Common myeloid progenitor, CD34-positive (primary cell): ENCODE measurements around the gene RNF214.

ENCODE experiments used
- CTCF ChIA-PET: fragments of 350-600 bp; sonication (Branson Sonifier 250); formaldehyde crosslinking; loops from one replicate; lab custom pipeline; 2021; ENCODE audit warnings: antibody characterized with exemption; lab: Charles Lee
- POLR2A ChIA-PET: fragments of 350-600 bp; sonication (Branson Sonifier 250); formaldehyde crosslinking; loops from one replicate; lab custom pipeline; 2021; ENCODE audit warnings: antibody characterized with exemption; lab: Charles Lee
- DNase-seq, 3 donors: peaks; one replicate each; pipeline versions ENCODE4 v3.0.0 to v3.0.0-alpha.2; 2013
- H3K27ac ChIP-seq, 2 experiments: 1 replicate in 1 of 2; 2 replicates in 1 of 2; pipeline ENCODE4 v1.7.0; 2013; ENCODE audit warnings: inconsistent platforms in 2 of 2, low read length in 2 of 2, mild to moderate bottlenecking in 2 of 2, low read depth in 1 of 2, moderate library complexity in 1 of 2; ENCODE audit not compliant: severe bottlenecking in 2 of 2, insufficient read depth in 1 of 2, poor library complexity in 1 of 2
- H3K27me3 ChIP-seq, 5 experiments: replicated peaks in 2 of 5; 1 replicate in 3 of 5; 2 replicates in 2 of 5; pipeline versions ENCODE4 v1.6.1 to v1.7.0; 2013; ENCODE audit warnings: low read length in 4 of 5, mild to moderate bottlenecking in 2 of 5, moderate library complexity in 2 of 5, inconsistent platforms in 1 of 5; ENCODE audit not compliant: insufficient read depth in 5 of 5, control insufficient read depth in 4 of 5
- H3K36me3 ChIP-seq, 4 experiments: 1 replicate in 2 of 4; 2 replicates in 2 of 4; pipeline versions ENCODE4 v1.6.1 to v1.7.0; 2013; ENCODE audit warnings: low read length in 3 of 4, control low read depth in 1 of 4, mild to moderate bottlenecking in 1 of 4; ENCODE audit not compliant: control insufficient read depth in 4 of 4, insufficient read depth in 4 of 4
- H3K4me1 ChIP-seq, 4 experiments: 1 replicate in 3 of 4; 2 replicates in 1 of 4; pipeline versions ENCODE4 v1.6.1 to v1.7.1; 2013; ENCODE audit warnings: low read length in 3 of 4, mild to moderate bottlenecking in 3 of 4, control low read depth in 1 of 4, inconsistent platforms in 1 of 4, moderate library complexity in 1 of 4; ENCODE audit not compliant: control insufficient read depth in 4 of 4, insufficient read depth in 4 of 4; ENCODE audit errors: control extremely low read depth in 1 of 4
- H3K4me3 ChIP-seq, 7 experiments: 1 replicate in 4 of 7; 2 replicates in 3 of 7; pipeline versions ENCODE4 v1.5.1 to v1.7.0; 2013; ENCODE audit warnings: mild to moderate bottlenecking in 7 of 7, low read length in 6 of 7, moderate library complexity in 6 of 7, inconsistent platforms in 2 of 7, low read depth in 2 of 7, control low read depth in 1 of 7; ENCODE audit not compliant: insufficient read depth in 4 of 7, control insufficient read depth in 1 of 7; ENCODE audit errors: extremely low read depth in 1 of 7
- H3K9me3 ChIP-seq, 5 experiments: 1 replicate in 4 of 5; 2 replicates in 1 of 5; pipeline versions ENCODE4 v1.6.1 to v1.7.1; 2013; ENCODE audit warnings: low read length in 4 of 5, mild to moderate bottlenecking in 2 of 5, inconsistent platforms in 1 of 5, low read depth in 1 of 5, moderate library complexity in 1 of 5; ENCODE audit not compliant: control insufficient read depth in 4 of 5, insufficient read depth in 2 of 5; ENCODE audit errors: control extremely low read depth in 1 of 5
- WGBS: methylation state at CpG from one replicate; pipeline ENCODE4 v1.1.5; 2013; ENCODE audit not compliant: insufficient coverage; 5-methylcytosine and 5-hydroxymethylcytosine counted together

The RNF214 gene

DNA sequence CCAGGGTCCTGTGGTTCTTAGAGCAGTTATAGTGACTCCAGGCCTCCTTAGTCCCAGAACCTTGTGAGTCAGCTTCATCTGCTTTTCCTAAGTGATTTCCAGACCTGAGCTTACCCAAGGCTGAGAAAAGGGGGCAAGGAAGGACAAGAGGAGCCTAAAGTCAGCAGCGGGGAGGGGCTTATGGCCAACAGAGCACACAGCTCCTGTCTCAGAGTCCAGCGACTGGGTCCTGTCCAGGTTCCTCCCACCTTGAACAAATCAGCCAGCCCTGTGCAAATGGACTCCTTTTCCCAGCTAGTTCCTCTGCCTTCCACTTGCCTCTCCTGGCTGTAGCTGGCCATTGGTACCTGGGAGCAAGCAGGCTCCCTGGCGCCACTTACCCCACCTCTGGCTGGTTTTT, 72.7 kb downstream of the RNF214 start:
- POLR2A ChIA-PET = no interaction called here
- Histone ChIP-seq H3K27me3 (no peaks in the 10 kb centered on the region), H3K27ac (no peak overlapping the region), H3K4me1 (no peaks in the 10 kb centered on the region), H3K9me3 (no peaks in the 10 kb centered on the region), H3K36me3 (peaks cover 0 to 3% (median 0%) of the 10 kb centered on the region in 4 experiments), H3K4me3 (no peak overlapping the region)
- no peak for DNase-seq
- WGBS = 93% methylated on average over 2 of the region's 3 CpGs
- CTCF ChIA-PET = no interaction called here

DNA sequence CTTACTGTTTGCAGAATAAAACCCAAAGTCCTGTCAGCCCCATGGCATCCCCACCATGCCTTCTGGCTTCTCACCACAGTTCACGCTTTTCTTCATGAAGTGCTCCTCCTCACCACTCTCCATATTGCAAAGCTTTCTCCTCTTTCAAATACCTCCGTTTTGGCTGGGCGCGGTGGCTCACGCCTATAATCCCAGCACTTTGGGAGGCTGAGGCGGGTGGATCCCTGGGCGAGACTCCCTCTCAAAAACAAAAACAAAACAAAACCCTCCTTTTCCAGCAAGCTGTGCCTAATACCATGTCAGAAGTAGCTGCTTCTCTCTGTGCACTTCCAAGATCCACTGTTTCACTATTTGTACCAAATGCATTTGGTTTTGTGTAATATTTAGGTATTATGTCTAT, 76.8 kb downstream of the RNF214 start:
- H3K36me3 ChIP-seq = peaks cover 0 to 3% (median 0%) of the 10 kb centered on the region in 4 experiments
- peaks cover 0 to 16% (median 1%) of the 10 kb centered on the region in 4 experiments for H3K4me1 ChIP-seq
- ChIA-PET POLR2A (no interaction called here), CTCF (interaction anchor here (1.4 kb wide), 1 partner anchor 25 kb away, joined by 4 read pairs; no protein-coding TSS in a partner anchor)
- no peak overlapping the region for H3K27ac ChIP-seq
- no peaks in the 10 kb centered on the region for H3K27me3 ChIP-seq
- WGBS = 100% methylated on average over 3 of the region's 7 CpGs
- H3K4me3 ChIP-seq = no peak overlapping the region
- no peaks in the 10 kb centered on the region for H3K9me3 ChIP-seq
- no peak for DNase-seq

DNA sequence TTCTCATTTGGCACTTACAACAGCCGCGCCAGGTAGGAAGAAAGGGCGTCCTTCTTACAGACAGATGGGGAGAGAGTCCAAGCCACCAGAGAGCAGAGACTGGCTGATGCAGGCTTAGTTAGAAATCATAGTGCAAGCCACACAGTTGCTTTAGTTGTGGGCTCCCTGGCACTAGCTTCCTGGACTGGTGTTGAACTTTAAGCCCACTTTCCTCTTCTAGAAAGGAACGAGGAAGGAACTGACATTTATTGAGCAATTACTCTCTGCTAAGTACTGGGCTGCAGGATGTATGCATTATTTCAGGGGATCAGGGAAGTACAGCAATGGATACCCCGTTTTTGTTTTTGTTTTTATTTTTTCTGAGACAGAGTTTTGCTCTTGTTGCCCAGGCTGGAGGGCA, 80.6 kb downstream of the RNF214 start:
- ChIA-PET POLR2A (no interaction called here), CTCF (no interaction called here)
- Histone ChIP-seq H3K4me1 (peaks cover 0 to 37% (median 22%) of the 10 kb centered on the region in 4 experiments), H3K36me3 (no peaks in the 10 kb centered on the region), H3K27me3 (no peaks in the 10 kb centered on the region), H3K9me3 (no peaks in the 10 kb centered on the region), H3K4me3 (no peak overlapping the region), H3K27ac (no peak overlapping the region)
- WGBS = 69% methylated on average over 3 of the region's 5 CpGs
- DNase-seq = no peak

DNA sequence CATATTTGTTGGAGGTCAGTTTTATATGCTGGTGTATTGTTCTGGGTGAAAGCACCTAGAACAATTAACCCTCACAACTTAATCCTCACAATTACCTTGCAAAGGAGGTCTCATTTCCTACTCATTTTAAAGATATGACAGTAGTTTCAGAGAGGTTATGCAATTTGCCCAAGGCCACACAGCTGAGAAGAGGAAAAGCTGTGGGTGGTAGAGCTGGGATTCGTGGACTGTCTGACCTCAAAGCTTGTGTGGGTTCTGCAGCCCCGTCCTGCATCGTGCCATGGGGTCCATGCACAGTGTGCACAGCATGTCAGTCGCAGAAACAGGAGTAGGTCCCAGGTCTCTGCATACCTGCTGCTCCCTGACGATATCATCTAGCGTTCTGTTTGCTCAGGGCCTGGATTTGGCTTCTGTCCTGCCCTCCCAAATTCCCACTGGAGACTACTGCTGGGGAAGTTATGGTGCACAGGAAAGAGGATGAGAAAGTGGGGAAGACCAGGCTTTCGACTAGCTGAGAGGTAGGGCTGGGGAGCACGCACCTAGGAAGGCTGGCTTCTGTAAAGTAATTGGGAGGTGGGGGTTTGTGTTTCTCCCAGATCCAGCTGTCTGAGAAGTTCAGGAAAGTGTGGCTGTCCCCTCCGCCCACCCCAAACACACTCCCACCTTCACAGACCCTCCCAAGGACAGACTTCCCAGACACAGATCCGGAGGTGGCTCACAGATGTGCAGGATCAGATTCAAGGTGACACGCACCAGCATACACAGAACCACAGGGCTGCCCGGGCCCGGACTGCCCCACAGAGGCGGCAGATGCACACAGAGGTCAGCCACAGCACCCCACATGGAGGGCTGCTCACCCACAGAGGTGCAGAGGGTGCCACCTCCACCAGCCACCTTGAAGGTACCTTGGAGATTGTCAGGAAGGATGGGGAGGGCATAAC, 81.6 kb downstream of the RNF214 start:
- DNase-seq = no peak
- no peak overlapping the region for H3K27ac ChIP-seq
- H3K4me1 ChIP-seq = peaks cover 0 to 37% (median 22%) of the 10 kb centered on the region in 4 experiments
- H3K27me3 ChIP-seq = no peaks in the 10 kb centered on the region
- 86% methylated on average over 9 of the region's 14 CpGs for WGBS
- CTCF ChIA-PET = no interaction called here
- no peaks in the 10 kb centered on the region for H3K36me3 ChIP-seq
- POLR2A ChIA-PET = no interaction called here
- H3K9me3 ChIP-seq = no peaks in the 10 kb centered on the region
- H3K4me3 ChIP-seq = peak overlapping the region in 4 of 7 experiments; percentile 75 to 85 (median 80)

DNA sequence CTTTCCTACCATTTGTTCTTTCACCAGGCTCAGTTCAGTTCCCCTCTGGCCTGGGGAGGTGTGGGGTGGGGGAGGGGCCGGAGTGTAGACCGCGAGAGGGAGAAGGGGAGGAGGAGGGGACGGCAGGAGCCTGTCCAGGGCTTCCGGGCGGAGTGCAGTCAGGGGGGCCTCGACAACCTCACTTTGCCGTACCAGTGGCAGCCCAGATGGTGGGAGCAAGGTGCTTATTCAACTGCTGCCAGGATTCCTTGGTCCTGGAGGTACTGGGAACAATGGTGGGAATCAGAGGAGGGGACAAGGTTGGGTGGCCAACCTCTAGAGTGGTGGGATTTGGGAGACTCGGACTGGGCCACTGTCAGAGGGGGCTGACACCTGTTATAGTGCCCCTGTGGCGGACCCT, 82.4 kb downstream of the RNF214 start:
- ChIA-PET CTCF (interaction anchor here (0.6 kb wide), 1 partner anchor 1185 kb away, joined by 3 read pairs; no protein-coding TSS in a partner anchor), POLR2A (interaction anchor here (0.5 kb wide), 1 partner anchor 986 kb away, joined by 5 read pairs; no protein-coding TSS in a partner anchor)
- H3K27me3 ChIP-seq = no peaks in the 10 kb centered on the region
- WGBS = 11% methylated on average over 7 of the region's 10 CpGs
- H3K27ac ChIP-seq = no peak overlapping the region
- H3K4me1 ChIP-seq = peaks cover 0 to 37% (median 22%) of the 10 kb centered on the region in 4 experiments
- peak in 2 of 3 donors; percentile 48 for DNase-seq
- peak overlapping the region in 5 of 7 experiments; percentile 75 to 85 (median 79) for H3K4me3 ChIP-seq
- no peaks in the 10 kb centered on the region for H3K36me3 ChIP-seq
- H3K9me3 ChIP-seq = no peaks in the 10 kb centered on the region

DNA sequence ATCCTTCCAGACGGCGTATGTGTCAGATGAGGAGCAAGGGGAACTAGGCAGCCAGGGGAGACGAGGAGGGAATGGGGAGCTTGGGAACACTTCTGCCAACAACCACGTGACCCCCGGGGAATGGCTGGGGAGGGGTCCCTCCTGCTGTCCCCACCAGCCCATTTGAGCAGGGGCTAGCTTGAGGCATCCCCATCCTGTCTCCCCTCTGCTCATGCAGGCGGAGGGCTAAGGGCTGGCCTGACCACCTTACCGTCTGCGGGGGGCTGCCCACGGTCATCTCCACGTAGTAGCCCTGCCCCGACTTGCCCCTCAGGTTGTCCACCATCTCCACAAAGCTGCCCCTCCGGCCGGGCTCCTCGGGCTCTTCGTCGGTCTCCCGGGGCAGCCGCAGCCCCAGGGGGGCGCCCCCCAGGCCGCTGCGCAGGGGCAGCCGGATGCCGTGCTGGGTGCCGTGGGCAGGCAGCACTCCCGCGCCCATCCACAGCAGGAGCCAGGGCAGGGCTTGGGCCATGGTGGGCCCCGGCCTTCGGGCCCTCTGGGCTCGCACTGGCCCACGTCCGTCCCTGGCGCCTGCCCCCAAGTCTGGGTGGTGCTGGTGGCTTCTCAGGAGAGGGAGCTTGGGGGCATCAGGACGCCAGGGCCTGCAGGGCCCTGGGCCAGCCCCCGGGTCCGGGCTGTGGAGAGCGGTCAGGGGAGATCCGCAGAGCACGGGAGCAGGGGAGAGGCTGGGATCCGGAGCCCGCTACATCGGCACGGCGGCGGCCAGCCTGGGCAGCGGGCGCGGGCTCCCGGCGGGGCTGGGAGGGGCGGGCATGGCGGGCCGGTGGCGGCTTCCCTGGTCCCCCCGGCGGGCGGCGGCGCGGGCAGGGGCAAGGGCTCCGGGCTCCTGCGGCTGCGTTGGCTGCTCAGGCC, 83.1 kb downstream of the RNF214 start:
- peaks cover 0 to 37% (median 22%) of the 10 kb centered on the region in 4 experiments for H3K4me1 ChIP-seq
- DNase-seq = peak in 2 of 3 donors; percentile 25 to 53
- no peaks in the 10 kb centered on the region for H3K27me3 ChIP-seq
- CTCF ChIA-PET = interaction anchor here (0.6 kb wide), 2 partner anchors 12 to 1184 kb away, joined by 3 read pairs; no protein-coding TSS in a partner anchor
- H3K27ac ChIP-seq = no peak overlapping the region
- peak overlapping the region; percentile 68 to 85 (median 78) for H3K4me3 ChIP-seq
- POLR2A ChIA-PET = interaction anchor here (0.5 to 0.6 kb wide), 2 partner anchors 31 to 985 kb away, joined by 3 to 5 read pairs; no protein-coding TSS in a partner anchor
- H3K36me3 ChIP-seq = no peaks in the 10 kb centered on the region
- H3K9me3 ChIP-seq = no peaks in the 10 kb centered on the region
- WGBS = 1% methylated on average over 61 of the region's 62 CpGs
